HEK293T (cell line): ENCODE measurements around the gene TLCD2.

ENCODE experiments used
- ARNT ChIP-seq: fragments of 450-650 bp; IDR thresholded peaks from 2 replicates; pipeline ENCODE4 v1.6.1; 2017; ENCODE audit warnings: mild to moderate bottlenecking
- BHLHE40 ChIP-seq: fragments of 450-650 bp; IDR thresholded peaks from 2 replicates; pipeline ENCODE4 v1.6.1; 2016; ENCODE audit warnings: mild to moderate bottlenecking, moderate library complexity, borderline replicate concordance
- CTBP1 ChIP-seq: fragments of 450-650 bp; IDR thresholded peaks from 2 replicates; pipeline ENCODE4 v1.6.1; 2016; ENCODE audit warnings: borderline replicate concordance
- FOXK2 ChIP-seq: fragments of 450-650 bp; IDR thresholded peaks from 2 replicates; pipeline ENCODE4 v1.6.1; 2016; ENCODE audit warnings: mild to moderate bottlenecking
- FOXM1 ChIP-seq: fragments of 450-650 bp; IDR thresholded peaks from 2 replicates; pipeline ENCODE4 v1.6.1; 2017; ENCODE audit warnings: mild to moderate bottlenecking, borderline replicate concordance
- SP1 ChIP-seq: fragments of 450-650 bp; IDR thresholded peaks from 2 replicates; pipeline ENCODE4 v1.6.1; 2017
- SUZ12 ChIP-seq: fragments of 450-650 bp; IDR thresholded peaks from 2 replicates; pipeline ENCODE4 v1.6.1; 2016; ENCODE audit warnings: mild to moderate bottlenecking
- TARDBP ChIP-seq: fragments of 450-650 bp; IDR thresholded peaks from 2 replicates; pipeline ENCODE4 v1.6.1; 2016
- ZNF384 ChIP-seq: fragments of 450-650 bp; IDR thresholded peaks from 2 replicates; pipeline ENCODE4 v1.6.1; 2016
- TF ChIP-seq, protein P1 (sequence below): fragments of 450-650 bp; IDR thresholded peaks from 2 replicates; pipeline ENCODE4 v1.6.1; 2016

DNA sequence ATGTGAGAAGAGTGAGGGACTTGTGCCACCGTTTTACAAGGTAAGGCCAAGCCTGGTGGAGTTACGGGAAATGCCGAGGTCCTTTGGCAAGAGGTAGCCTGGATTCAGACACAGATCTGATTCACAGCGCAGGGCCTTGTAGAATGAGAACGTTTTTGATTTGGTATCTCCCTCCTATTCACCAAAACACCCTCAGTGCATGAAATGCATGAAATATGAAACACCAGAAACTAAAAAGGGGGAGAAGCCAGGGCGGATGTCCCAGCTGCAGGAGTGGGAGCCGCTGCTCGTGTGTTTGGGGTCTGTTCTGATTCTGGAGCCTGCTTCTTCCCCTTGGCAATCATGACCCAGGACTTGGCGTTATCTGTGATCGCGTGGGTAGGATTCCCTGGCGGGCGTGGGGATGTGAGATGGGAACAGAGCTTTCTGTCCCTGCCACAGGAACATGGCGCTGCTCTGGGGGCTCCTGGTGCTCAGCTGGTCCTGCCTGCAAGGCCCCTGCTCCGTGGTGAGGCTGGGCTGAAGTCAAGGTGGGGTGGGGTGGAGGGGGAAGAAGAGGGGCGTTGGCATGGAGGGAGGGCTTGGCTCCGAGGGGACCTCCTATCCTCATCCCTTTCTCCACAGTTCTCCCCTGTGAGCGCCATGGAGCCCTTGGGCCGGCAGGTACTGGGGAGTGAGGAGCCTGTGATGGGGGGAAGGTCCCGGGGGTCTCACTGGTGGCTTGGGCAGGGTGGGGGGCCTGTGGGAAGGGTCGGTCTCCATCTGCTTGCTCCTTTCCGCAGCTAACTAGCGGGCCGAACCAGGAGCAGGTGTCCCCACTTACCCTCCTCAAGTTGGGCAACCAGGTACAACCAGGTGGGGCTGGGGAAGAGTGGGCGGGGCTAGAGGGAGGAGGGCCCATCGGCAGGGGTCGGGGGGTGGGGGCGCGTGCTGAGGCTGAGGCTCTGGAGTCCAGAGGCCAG, 34.7 kb upstream of the TLCD2 start:
- TF ChIP-seq SP1 (no peak), BHLHE40 (no peak), FOXK2 (no peak), SUZ12 (no peak), TARDBP (no peak), ZNF384 (no peak), FOXM1 (no peak), CTBP1 (no peak), ARNT (no peak)
- TF ChIP-seq, protein P1, sequence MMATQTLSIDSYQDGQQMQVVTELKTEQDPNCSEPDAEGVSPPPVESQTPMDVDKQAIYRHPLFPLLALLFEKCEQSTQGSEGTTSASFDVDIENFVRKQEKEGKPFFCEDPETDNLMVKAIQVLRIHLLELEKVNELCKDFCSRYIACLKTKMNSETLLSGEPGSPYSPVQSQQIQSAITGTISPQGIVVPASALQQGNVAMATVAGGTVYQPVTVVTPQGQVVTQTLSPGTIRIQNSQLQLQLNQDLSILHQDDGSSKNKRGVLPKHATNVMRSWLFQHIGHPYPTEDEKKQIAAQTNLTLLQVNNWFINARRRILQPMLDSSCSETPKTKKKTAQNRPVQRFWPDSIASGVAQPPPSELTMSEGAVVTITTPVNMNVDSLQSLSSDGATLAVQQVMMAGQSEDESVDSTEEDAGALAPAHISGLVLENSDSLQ = no peak
